ENCODE data around the gene PAK2. TPM values are rescaled to one million over a fixed set of nuclear protein-coding genes. Genes with fewer than 3 reads are reported as not detected.

Gene PAK2
- total and polyA plus RNA-seq, 9 of the 15 experiments (the other 6 are each of a cell fraction or from before 2014, with no cell fraction given): 13.2 to 72.4 (median 35.7) TPM

- no peak; the same call in 2 of the 3 replicates for ATAC-seq
- Histone ChIP-seq H3K4me1 (replicated peaks in 1 of 2; ENCODE audit: control insufficient read depth in 2 of 2, insufficient read depth in 2 of 2, low read length in 2 of 2) (no peaks in the 10 kb centered on the region), H3K27ac (ENCODE audit: extremely low read depth, low read depth, low read length) (no peak overlapping the region), H3K79me2 (ENCODE audit: control insufficient read depth, insufficient read depth, low read length) (peaks cover 93% of the 10 kb centered on the region), H3K36me3 (ENCODE audit: control insufficient read depth, insufficient read depth, low read length) (peaks cover 17% of the 10 kb centered on the region; the same call in 1 of the 3 replicates), H3K9ac (ENCODE audit: insufficient read depth in 1 of 2, low read depth in 2 of 2, low read length in 2 of 2) (no peak overlapping the region), H3K9me1 (ENCODE audit: control insufficient read depth, insufficient read depth, low read length) (no peaks in the 10 kb centered on the region), H2AFZ (ENCODE audit: low read depth, low read length) (no peak overlapping the region), H4K20me1 (replicated peaks; ENCODE audit: control insufficient read depth, insufficient read depth, low read length) (no peaks in the 10 kb centered on the region), H3K4me2 (ENCODE audit: insufficient read depth, low read length) (no peak overlapping the region), H3K4me3 (no peak overlapping the region), H3K27me3 (ENCODE audit: control insufficient read depth in 2 of 2, insufficient read depth in 2 of 2, low read length in 2 of 2) (no peaks in the 10 kb centered on the region), H3K9me3 (replicated peaks; ENCODE audit: control insufficient read depth, insufficient read depth, low read depth, low read length) (peaks cover 6% of the 10 kb centered on the region)
- no TSS peak for BruUV-seq (replicated peaks)
- no peak for DNase-seq (ENCODE audit: extremely low read depth in 1 of 4, low spot score in 3 of 4)
- no peak for FAIRE-seq
- CTCF ChIA-PET (ENCODE audit: low intra/inter-chr PET ratio): no interaction called here
- POLR2A ChIA-PET: no interaction called here
- intact Hi-C loops (cut with micrococcal nuclease) (no loop called here), in situ Hi-C loops (cut with MboI) (no loop called here)
- TF ChIP-seq NCOA6 (IDR thresholded peaks at IDR 0.05): no peak
- no peak for TF ChIP-seq RBBP5 (IDR thresholded peaks at IDR 0.05; ENCODE audit: borderline replicate concordance, insufficient read depth, low read length, poor library complexity, severe bottlenecking)
- no peak for TF ChIP-seq MAZ (CRISPR knock-in tag; conservative IDR thresholded peaks at IDR 0.05 in 1 of 2, IDR thresholded peaks at IDR 0.05 in 1 of 2)
- TF ChIP-seq ZNF316 (IDR thresholded peaks at IDR 0.05): peak; percentile 78
- TF ChIP-seq ZBTB49 (CRISPR knock-in tag; IDR thresholded peaks at IDR 0.05; ENCODE audit: borderline replicate concordance): no peak
- TF ChIP-seq RBM25 (IDR thresholded peaks at IDR 0.05; ENCODE audit: low read depth, low read length, severe bottlenecking): no peak
- no peak for TF ChIP-seq SMARCB1 (IDR thresholded peaks at IDR 0.05; ENCODE audit: insufficient read length, low read depth)
- no peak for TF ChIP-seq FOSL1 (tag; conservative IDR thresholded peaks at IDR 0.05)
- TF ChIP-seq PURB (CRISPR knock-in tag; IDR thresholded peaks at IDR 0.05; ENCODE audit: low read depth): no peak
- TF ChIP-seq CREM (IDR thresholded peaks at IDR 0.05; ENCODE audit: low read depth): no peak
- no peak for TF ChIP-seq POLR3A (IDR thresholded peaks at IDR 0.05; ENCODE audit: borderline replicate concordance, extremely low read depth, insufficient read depth, insufficient read length)
- TF ChIP-seq ZNF507 (tag; conservative IDR thresholded peaks at IDR 0.05): no peak
- peak; percentile 47 for TF ChIP-seq C11orf30 (IDR thresholded peaks at IDR 0.05; ENCODE audit: low read depth)
- TF ChIP-seq HDAC3 (IDR thresholded peaks at IDR 0.05; ENCODE audit: borderline replicate concordance, partially characterized antibody): no peak
- 56% methylated on average over 5 of the region's 5 CpGs for WGBS (ENCODE audit: insufficient coverage, low coverage, missing lambda C conversion rate)
Measured at GRCh38 chr3:196774191-196774820, 34.6 kb downstream of the PAK2 start.
